ENCODE results near the gene PIP4K2A.

DNA sequence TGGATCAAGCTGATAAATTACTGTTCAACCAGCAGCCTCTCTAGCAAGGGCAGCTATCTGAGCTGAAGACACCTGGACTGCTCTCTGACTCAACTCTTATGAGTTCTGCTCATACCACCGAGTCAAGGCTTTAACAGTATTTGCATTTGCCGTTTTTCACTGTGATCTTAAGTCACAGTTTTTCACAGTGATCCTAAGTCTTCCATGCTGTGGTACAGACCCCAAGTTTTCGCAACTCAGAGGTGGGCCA, 31.3 kb downstream of the PIP4K2A start:
- TF ChIP-seq, protein P1, sequence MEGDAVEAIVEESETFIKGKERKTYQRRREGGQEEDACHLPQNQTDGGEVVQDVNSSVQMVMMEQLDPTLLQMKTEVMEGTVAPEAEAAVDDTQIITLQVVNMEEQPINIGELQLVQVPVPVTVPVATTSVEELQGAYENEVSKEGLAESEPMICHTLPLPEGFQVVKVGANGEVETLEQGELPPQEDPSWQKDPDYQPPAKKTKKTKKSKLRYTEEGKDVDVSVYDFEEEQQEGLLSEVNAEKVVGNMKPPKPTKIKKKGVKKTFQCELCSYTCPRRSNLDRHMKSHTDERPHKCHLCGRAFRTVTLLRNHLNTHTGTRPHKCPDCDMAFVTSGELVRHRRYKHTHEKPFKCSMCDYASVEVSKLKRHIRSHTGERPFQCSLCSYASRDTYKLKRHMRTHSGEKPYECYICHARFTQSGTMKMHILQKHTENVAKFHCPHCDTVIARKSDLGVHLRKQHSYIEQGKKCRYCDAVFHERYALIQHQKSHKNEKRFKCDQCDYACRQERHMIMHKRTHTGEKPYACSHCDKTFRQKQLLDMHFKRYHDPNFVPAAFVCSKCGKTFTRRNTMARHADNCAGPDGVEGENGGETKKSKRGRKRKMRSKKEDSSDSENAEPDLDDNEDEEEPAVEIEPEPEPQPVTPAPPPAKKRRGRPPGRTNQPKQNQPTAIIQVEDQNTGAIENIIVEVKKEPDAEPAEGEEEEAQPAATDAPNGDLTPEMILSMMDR (IDR thresholded peaks at IDR 0.05; ENCODE audit: low read depth, low read length), result no peak
- no peak for TF ChIP-seq EZH2phosphoT487 (IDR thresholded peaks at IDR 0.05; ENCODE audit: low read depth)
